Nephron (organoid): ENCODE data around the gene NCOA1.

Experiments
- H3K27ac Mint-ChIP-seq, 3 experiments: 2 replicates each; pipeline ENCODE4 v1.8.0; 2020; ENCODE audit warnings: mixed read lengths in 3 of 3, mild to moderate bottlenecking in 2 of 3, moderate library complexity in 1 of 3
- H3K27me3 Mint-ChIP-seq: 2 replicates; pipeline ENCODE4 v1.8.0; 2021; ENCODE audit warnings: low read depth, mild to moderate bottlenecking, moderate library complexity, mixed read lengths
- H3K36me3 Mint-ChIP-seq: 2 replicates; pipeline ENCODE4 v1.8.0; 2020; ENCODE audit warnings: low read depth, mixed read lengths
- H3K4me1 Mint-ChIP-seq: 2 replicates; pipeline ENCODE4 v1.8.0; 2020; ENCODE audit warnings: mixed read lengths
- H3K4me3 Mint-ChIP-seq, 3 experiments: 2 replicates each; pipeline ENCODE4 v1.8.0; 2020; ENCODE audit warnings: mild to moderate bottlenecking in 3 of 3, mixed read lengths in 3 of 3, moderate library complexity in 2 of 3
- H3K9me3 Mint-ChIP-seq: 2 replicates; pipeline ENCODE4 v1.8.0; 2020; ENCODE audit warnings: mixed read lengths
- TF ChIP-seq, protein P1 (sequence below), 3 experiments: fragments of 200-600 bp; sonication (generic); IDR thresholded peaks; one replicate each; pipeline ENCODE4 v1.5.0; 2021; ENCODE audit warnings: antibody characterized with exemption in 3 of 3; ENCODE audit not compliant: unreplicated experiment in 3 of 3

Gene NCOA1

DNA sequence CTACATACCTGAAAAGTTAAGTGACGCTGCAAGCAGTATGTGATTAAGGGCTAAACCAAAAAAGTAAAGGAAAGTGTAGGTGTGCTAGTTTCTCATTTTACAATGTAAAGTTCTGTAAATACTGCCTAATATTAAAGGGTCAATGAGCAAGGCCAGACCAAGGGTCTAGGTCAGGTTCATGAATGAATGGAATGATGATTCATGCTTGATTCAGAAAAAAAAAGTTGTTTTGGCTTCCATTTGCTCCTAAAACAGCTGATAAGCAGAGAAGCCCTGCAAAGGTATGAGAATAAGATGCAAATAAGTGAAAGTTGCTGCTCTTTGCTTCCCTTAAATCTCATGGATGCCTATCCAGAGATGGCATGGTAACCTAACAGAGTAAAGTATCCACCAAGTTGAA is 240.9 kb downstream of the NCOA1 start:
- Mint-ChIP-seq H3K4me3 (no peak overlapping the region), H3K4me1 (peaks cover 10% of the 10 kb centered on the region), H3K27ac (no peak overlapping the region), H3K27me3 (no peaks in the 10 kb centered on the region), H3K36me3 (peaks cover 46% of the 10 kb centered on the region), H3K9me3 (no peaks in the 10 kb centered on the region)
- TF ChIP-seq, protein P1, sequence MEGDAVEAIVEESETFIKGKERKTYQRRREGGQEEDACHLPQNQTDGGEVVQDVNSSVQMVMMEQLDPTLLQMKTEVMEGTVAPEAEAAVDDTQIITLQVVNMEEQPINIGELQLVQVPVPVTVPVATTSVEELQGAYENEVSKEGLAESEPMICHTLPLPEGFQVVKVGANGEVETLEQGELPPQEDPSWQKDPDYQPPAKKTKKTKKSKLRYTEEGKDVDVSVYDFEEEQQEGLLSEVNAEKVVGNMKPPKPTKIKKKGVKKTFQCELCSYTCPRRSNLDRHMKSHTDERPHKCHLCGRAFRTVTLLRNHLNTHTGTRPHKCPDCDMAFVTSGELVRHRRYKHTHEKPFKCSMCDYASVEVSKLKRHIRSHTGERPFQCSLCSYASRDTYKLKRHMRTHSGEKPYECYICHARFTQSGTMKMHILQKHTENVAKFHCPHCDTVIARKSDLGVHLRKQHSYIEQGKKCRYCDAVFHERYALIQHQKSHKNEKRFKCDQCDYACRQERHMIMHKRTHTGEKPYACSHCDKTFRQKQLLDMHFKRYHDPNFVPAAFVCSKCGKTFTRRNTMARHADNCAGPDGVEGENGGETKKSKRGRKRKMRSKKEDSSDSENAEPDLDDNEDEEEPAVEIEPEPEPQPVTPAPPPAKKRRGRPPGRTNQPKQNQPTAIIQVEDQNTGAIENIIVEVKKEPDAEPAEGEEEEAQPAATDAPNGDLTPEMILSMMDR (IDR thresholded peaks at IDR 0.05; ENCODE audit: unreplicated experiment in 3 of 3): no peak

DNA sequence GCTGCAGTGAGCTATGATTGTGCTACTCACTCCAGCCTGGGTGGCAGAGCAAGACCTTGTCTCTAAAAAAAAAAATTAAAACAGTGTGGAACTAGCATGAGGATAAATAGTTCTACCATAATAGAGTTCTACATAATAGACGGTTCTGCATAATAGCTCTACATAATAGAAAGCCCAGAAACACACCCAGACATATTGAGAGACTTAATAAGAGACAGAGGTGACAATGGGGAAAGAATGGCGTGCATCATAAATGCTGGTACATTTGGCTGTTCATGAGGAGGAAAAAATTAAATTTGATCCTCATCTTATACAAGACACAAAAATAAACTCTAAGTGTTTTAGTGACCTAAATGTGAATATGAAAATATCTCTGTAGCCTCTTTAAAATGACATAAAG is 243.7 kb downstream of the NCOA1 start:
- TF ChIP-seq, protein P1 (IDR thresholded peaks at IDR 0.05; ENCODE audit: unreplicated experiment in 3 of 3): no peak
- Mint-ChIP-seq H3K36me3 (peaks cover 33% of the 10 kb centered on the region), H3K4me3 (no peak overlapping the region), H3K9me3 (no peaks in the 10 kb centered on the region), H3K4me1 (no peaks in the 10 kb centered on the region), H3K27me3 (no peaks in the 10 kb centered on the region), H3K27ac (no peak overlapping the region)

DNA sequence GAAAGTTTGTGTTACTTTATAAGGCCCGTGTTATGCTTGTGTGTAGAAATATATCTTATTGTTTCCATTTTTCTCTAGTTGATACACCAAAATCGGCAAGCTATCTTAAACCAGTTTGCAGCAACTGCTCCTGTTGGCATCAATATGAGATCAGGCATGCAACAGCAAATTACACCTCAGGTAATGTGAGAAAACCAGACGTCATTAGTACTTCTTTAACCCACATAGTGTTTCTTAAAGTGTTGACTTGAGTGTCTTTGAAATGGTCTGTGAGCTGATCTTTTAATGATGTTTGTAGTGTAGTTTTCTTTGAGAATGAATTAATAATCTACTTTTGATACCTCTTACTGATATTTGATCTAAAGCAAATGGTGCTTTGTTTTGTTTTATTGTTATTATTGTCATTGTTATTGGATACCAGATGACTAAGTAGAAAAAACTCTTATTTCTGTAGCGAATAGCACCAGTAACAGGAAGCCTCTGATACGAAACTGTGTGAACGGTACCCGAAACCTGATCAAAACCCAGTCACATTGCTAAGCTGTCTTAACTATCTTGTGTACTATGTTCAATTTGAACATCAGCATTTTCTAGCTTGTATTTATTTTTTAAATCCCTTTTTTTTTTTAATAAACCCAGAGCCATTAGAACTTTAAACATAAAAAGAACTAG is 248.4 kb downstream of the NCOA1 start:
- Mint-ChIP-seq H3K4me3 (no peak overlapping the region), H3K27me3 (no peaks in the 10 kb centered on the region), H3K36me3 (peaks cover 30% of the 10 kb centered on the region), H3K27ac (no peak overlapping the region), H3K9me3 (no peaks in the 10 kb centered on the region), H3K4me1 (peaks cover 5% of the 10 kb centered on the region)
- TF ChIP-seq, protein P1 (IDR thresholded peaks at IDR 0.05; ENCODE audit: unreplicated experiment in 3 of 3): no peak

DNA sequence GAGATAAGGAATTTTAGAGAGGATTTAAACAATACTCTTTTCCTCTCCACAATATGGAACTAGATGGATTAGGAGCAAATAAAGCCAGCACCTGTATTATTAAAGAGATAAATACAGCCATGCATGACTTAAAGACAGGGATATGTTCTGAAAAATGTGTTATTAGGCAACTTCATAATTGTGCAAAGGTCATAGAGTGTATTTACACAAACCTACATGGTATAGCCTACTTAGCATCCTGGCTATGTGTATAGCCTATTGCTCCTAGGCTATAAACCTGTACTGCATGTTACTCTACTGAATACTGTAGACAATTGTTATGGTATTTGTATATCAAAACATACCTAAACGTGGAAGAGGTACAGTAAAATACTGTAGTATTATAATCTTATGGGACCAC is 249.1 kb downstream of the NCOA1 start:
- TF ChIP-seq, protein P1 (IDR thresholded peaks at IDR 0.05; ENCODE audit: unreplicated experiment in 3 of 3): no peak
- H3K4me1 Mint-ChIP-seq: peaks cover 5% of the 10 kb centered on the region
- H3K9me3 Mint-ChIP-seq: no peaks in the 10 kb centered on the region
- H3K4me3 Mint-ChIP-seq: no peak overlapping the region
- H3K27me3 Mint-ChIP-seq: no peaks in the 10 kb centered on the region
- H3K27ac Mint-ChIP-seq: no peak overlapping the region
- H3K36me3 Mint-ChIP-seq: peaks cover 30% of the 10 kb centered on the region

DNA sequence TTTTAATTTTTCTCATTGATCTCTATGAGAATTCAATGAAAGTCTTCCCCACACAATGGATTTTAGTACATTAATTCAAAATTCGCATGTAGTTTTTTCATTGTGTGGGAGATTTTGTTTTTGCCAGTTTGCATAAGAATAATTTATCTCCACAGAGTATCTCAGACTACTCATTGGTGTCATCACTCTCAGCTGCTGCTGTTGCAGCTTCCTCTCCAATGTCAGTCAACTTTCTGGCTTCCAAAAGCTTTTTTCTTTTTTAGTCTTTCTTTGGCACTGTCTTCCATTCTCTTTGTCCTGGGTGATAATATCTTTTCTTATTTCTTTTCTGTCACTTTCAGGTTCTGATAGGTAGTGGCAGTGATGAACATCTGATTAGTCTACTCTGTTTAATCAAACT is 251.7 kb downstream of the NCOA1 start:
- TF ChIP-seq, protein P1 (IDR thresholded peaks at IDR 0.05; ENCODE audit: unreplicated experiment in 3 of 3): no peak
- Mint-ChIP-seq H3K27ac (no peak overlapping the region), H3K9me3 (no peaks in the 10 kb centered on the region), H3K4me3 (no peak overlapping the region), H3K27me3 (no peaks in the 10 kb centered on the region), H3K36me3 (peaks cover 41% of the 10 kb centered on the region), H3K4me1 (peaks cover 5% of the 10 kb centered on the region)

DNA sequence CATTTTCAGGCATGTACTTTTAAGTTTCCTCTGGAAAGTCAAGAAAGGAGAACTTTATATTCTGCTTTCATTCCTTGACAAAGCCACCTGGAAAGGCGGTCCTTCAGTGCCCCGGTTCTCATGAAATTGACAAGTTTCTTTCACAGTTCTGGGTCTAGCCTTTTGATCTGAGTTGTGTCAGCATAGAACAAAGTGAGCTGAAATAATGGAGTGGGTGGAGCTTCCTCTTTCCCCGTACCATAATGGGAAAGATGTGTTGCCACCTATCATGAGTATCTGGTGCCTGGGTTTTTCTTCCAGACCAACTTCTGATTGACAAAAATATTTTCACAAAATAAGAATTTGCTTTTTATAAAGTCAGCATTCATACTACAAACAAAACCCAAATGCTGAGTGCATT is 252.9 kb downstream of the NCOA1 start:
- Mint-ChIP-seq H3K4me1 (peaks cover 5% of the 10 kb centered on the region), H3K36me3 (peaks cover 42% of the 10 kb centered on the region), H3K9me3 (no peaks in the 10 kb centered on the region), H3K27ac (no peak overlapping the region), H3K27me3 (no peaks in the 10 kb centered on the region), H3K4me3 (no peak overlapping the region)
- TF ChIP-seq, protein P1 (IDR thresholded peaks at IDR 0.05; ENCODE audit: unreplicated experiment in 3 of 3): no peak
